ENCODE measurements around the gene HS3ST5. TPM values are rescaled to one million over a fixed set of nuclear protein-coding genes. Genes with fewer than 3 reads are reported as not detected.

Gene HS3ST5
- total RNA-seq, 1 donor from 2014 or later, result not detected

GRCh38 chr6:114108119-114109002 lies 234.5 kb downstream of the HS3ST5 start:
- Histone ChIP-seq H3K27me3 (ENCODE audit: control insufficient read depth, insufficient read depth, low read length) (no peaks in the 10 kb centered on the region), H3K36me3 (ENCODE audit: control insufficient read depth, insufficient read depth, low read length) (no peaks in the 10 kb centered on the region), H3K4me3 (ENCODE audit: low read depth, low read length) (no peak overlapping the region)
- peak; percentile 69 for TF ChIP-seq CTCF (IDR thresholded peaks at IDR 0.05; ENCODE audit: insufficient read depth, low read length, severe bottlenecking)
- DNase-seq (ENCODE audit: low read depth) (peak; percentile 50), FAIRE-seq (no peak)

- H3K27me3 ChIP-seq (ENCODE audit: control insufficient read depth, insufficient read depth, low read length), result no peaks in the 10 kb centered on the region
- H3K36me3 ChIP-seq (ENCODE audit: control insufficient read depth, insufficient read depth, low read length), result no peaks in the 10 kb centered on the region
- H3K4me3 ChIP-seq (ENCODE audit: low read depth, low read length), result no peak overlapping the region
- no peak for TF ChIP-seq CTCF (IDR thresholded peaks at IDR 0.05; ENCODE audit: insufficient read depth, low read length, severe bottlenecking)
- DNase-seq (ENCODE audit: low read depth) (no peak), FAIRE-seq (no peak)
Observed at GRCh38 chr6:114106020-114106419, 236.8 kb downstream of the HS3ST5 start.

GRCh38 chr6:114101255-114101654 lies 241.6 kb downstream of the HS3ST5 start:
- no peak for TF ChIP-seq CTCF (IDR thresholded peaks at IDR 0.05; ENCODE audit: insufficient read depth, low read length, severe bottlenecking)
- Histone ChIP-seq H3K4me3 (ENCODE audit: low read depth, low read length) (no peak overlapping the region), H3K36me3 (ENCODE audit: control insufficient read depth, insufficient read depth, low read length) (no peaks in the 10 kb centered on the region), H3K27me3 (ENCODE audit: control insufficient read depth, insufficient read depth, low read length) (no peaks in the 10 kb centered on the region)
- DNase-seq (ENCODE audit: low read depth) (no peak), FAIRE-seq (no peak)

GRCh38 chr6:114100215-114100994 lies 242.4 kb downstream of the HS3ST5 start:
- no peak for TF ChIP-seq CTCF (IDR thresholded peaks at IDR 0.05; ENCODE audit: insufficient read depth, low read length, severe bottlenecking)
- H3K27me3 ChIP-seq (ENCODE audit: control insufficient read depth, insufficient read depth, low read length), result no peaks in the 10 kb centered on the region
- FAIRE-seq (no peak), DNase-seq (ENCODE audit: low read depth) (peak; percentile 7)
- no peaks in the 10 kb centered on the region for H3K36me3 ChIP-seq (ENCODE audit: control insufficient read depth, insufficient read depth, low read length)
- no peak overlapping the region for H3K4me3 ChIP-seq (ENCODE audit: low read depth, low read length)

DNA sequence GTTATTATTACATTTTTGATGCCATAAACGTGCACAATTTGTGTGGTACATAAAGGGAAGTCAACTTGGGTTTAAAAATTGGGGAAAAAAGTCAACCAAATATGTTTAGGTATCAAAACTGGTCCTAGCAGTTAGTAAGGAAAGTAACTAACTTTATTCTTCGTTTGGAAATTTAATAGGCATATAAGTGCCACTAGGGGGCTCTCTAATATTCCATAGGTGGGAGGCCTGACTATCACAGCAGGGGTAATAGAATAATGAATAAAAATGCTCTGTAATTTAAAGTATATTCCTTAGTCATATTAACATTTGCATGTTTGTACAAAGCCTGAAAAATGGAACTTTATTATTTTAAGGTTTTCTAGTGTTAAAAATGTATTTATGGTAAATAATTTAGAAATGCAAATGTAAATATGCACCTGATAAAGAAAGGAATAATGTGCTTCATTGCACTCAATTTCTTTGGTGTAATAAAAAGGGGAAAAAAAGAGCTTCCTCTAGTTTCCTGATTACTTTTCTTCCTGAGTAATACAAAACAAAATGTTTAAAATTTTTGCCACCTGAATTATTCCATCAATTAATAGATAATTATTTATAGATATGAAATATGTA lies 246.2 kb downstream of the HS3ST5 start:
- DNase-seq (ENCODE audit: low read depth) (peak; percentile 29), FAIRE-seq (no peak)

More for the DNA sequence above, 246.2 kb downstream of the HS3ST5 start:
- H3K36me3 ChIP-seq (ENCODE audit: control insufficient read depth, insufficient read depth, low read length), result no peaks in the 10 kb centered on the region
- peak; percentile 46 for TF ChIP-seq CTCF (IDR thresholded peaks at IDR 0.05; ENCODE audit: insufficient read depth, low read length, severe bottlenecking)
- H3K4me3 ChIP-seq (ENCODE audit: low read depth, low read length), result no peak overlapping the region
- no peaks in the 10 kb centered on the region for H3K27me3 ChIP-seq (ENCODE audit: control insufficient read depth, insufficient read depth, low read length)
